ENCODE measurements around the gene KRTAP7-1.

DNA sequence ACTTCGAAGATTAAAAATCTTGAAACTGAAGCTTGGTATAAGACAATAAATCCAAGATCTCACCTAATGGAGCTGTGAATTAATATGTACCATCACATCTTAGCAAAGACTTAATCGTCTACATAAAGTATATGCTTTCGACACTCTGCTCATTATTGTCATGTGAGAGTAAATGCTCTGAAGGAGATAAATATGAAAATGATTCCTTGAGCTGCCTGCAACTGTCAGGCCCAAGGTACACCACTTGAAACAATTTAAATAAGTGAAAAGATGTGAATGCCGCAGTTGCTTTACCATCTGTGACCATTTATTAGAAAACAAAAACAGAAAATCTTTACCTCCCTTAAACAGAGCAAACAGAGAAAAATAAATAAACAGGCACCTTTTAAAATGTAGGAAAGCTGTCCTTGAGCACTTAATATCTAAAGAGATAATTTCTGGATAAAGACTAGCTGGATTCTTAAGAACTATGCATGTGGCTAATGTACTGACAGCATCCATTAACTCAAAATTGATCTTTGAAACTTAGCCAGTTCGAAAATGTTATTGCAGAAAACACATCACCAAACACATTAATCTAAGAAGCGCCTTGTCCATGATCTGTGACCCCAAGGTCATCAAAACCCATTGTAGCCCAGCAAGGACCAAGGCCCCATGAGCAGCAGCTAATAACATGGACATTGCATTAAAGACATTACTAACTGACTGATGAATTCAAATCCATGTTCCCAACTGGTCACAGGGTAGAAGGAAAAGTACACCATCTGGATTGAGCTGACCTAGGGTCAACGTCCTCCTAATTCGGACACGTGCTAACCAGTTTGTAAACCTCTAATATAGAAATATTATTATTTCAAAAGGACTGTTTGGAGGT, 18.3 kb upstream of the KRTAP7-1 start:
- TF ChIP-seq, protein P1, sequence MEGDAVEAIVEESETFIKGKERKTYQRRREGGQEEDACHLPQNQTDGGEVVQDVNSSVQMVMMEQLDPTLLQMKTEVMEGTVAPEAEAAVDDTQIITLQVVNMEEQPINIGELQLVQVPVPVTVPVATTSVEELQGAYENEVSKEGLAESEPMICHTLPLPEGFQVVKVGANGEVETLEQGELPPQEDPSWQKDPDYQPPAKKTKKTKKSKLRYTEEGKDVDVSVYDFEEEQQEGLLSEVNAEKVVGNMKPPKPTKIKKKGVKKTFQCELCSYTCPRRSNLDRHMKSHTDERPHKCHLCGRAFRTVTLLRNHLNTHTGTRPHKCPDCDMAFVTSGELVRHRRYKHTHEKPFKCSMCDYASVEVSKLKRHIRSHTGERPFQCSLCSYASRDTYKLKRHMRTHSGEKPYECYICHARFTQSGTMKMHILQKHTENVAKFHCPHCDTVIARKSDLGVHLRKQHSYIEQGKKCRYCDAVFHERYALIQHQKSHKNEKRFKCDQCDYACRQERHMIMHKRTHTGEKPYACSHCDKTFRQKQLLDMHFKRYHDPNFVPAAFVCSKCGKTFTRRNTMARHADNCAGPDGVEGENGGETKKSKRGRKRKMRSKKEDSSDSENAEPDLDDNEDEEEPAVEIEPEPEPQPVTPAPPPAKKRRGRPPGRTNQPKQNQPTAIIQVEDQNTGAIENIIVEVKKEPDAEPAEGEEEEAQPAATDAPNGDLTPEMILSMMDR (IDR thresholded peaks at IDR 0.05; ENCODE audit: low read depth, low read length) = no peak
- TF ChIP-seq, protein P2, sequence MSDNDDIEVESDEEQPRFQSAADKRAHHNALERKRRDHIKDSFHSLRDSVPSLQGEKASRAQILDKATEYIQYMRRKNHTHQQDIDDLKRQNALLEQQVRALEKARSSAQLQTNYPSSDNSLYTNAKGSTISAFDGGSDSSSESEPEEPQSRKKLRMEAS (IDR thresholded peaks at IDR 0.05; ENCODE audit: low read depth, low read length) = no peak

Data from NB4 (cell line).